IMR-90 (cell line): ENCODE measurements around the gene NAPSA. TPM values are rescaled to one million over a fixed set of nuclear protein-coding genes. Genes with fewer than 3 reads are reported as not detected.
A peak's percentile ranks its signal among the peaks of the same experiment; 100 is the strongest.

ENCODE experiments used
- ATAC-seq: fragments of 200-7000 bp; cut with Tn5 transposase; 2 replicates; pipeline ENCODE4 v1.9.1; 2020; ENCODE audit warnings: low read depth, mild to moderate bottlenecking, moderate library complexity
- BruUV-seq: library from RNA; stranded (reverse); fragments of 400-500 nt; replicated peaks from 2 replicates; lab custom pipeline; 2021; lab: Mats Ljungman, UMichigan
- CTCF ChIA-PET: fragments of 300-600 bp; formaldehyde crosslinking; extraction: SDS; loops from one replicate; lab custom pipeline; 2021; ENCODE audit warnings: antibody characterized with exemption; lab: Yijun Ruan, JAX
- POLR2A ChIA-PET: fragments of 300-600 bp; sonication (Branson Sonifier 250); formaldehyde crosslinking; loops from one replicate; lab custom pipeline; 2022; ENCODE audit warnings: antibody characterized with exemption; ENCODE audit not compliant: unreplicated experiment; lab: Charles Lee
- DNase-seq: peaks from one replicate; pipeline ENCODE4 v3.0.0; 2013
- H2AFZ ChIP-seq: replicated peaks from 2 replicates; pipeline ENCODE3; 2013; ENCODE audit warnings: low read length, mild to moderate bottlenecking; ENCODE audit not compliant: poor library complexity
- H2AK5ac ChIP-seq: 2 replicates; pipeline ENCODE4 v1.6.1; 2013; ENCODE audit warnings: low read depth, low read length, inconsistent platforms
- H2AK9ac ChIP-seq: replicated peaks from 2 replicates; pipeline ENCODE3; 2013; ENCODE audit warnings: mild to moderate bottlenecking, low read depth, low read length, moderate library complexity; ENCODE audit not compliant: poor library complexity
- H2BK120ac ChIP-seq: 2 replicates; pipeline ENCODE4 v1.6.1; 2013; ENCODE audit warnings: low read depth, low read length, inconsistent platforms
- H2BK15ac ChIP-seq: 3 replicates; pipeline ENCODE4 v1.6.1; 2013; ENCODE audit warnings: low read depth, low read length, inconsistent platforms
- H2BK20ac ChIP-seq: 2 replicates; pipeline ENCODE4 v1.6.1; 2013; ENCODE audit warnings: low read depth, mild to moderate bottlenecking, inconsistent platforms, low read length, moderate library complexity
- H2BK5ac ChIP-seq: 2 replicates; pipeline ENCODE4 v1.6.1; 2013; ENCODE audit warnings: mild to moderate bottlenecking, low read depth, low read length, inconsistent platforms; ENCODE audit not compliant: poor library complexity, severe bottlenecking
- H3K14ac ChIP-seq: replicated peaks from 2 replicates; pipeline ENCODE4 v1.6.1; 2013; ENCODE audit warnings: low read depth, low read length, inconsistent platforms
- H3K18ac ChIP-seq: 2 replicates; pipeline ENCODE4 v1.6.1; 2013; ENCODE audit warnings: low read depth, low read length, control low read depth
- H3K23ac ChIP-seq: 2 replicates; pipeline ENCODE4 v1.6.1; 2013; ENCODE audit warnings: low read depth, low read length, inconsistent platforms
- H3K27ac ChIP-seq: 2 replicates; pipeline ENCODE4 v1.5.1; 2013; ENCODE audit warnings: mild to moderate bottlenecking, control low read depth, low read length; ENCODE audit not compliant: insufficient read depth
- H3K27me3 ChIP-seq: 2 replicates; pipeline ENCODE4 v1.6.1; 2013; ENCODE audit warnings: low read length; ENCODE audit not compliant: control insufficient read depth, insufficient read depth
- H3K36me3 ChIP-seq: 2 replicates; pipeline ENCODE4 v1.6.1; 2013; ENCODE audit warnings: low read length, mixed read lengths; ENCODE audit not compliant: control insufficient read depth, insufficient read depth
- H3K4ac ChIP-seq: 2 replicates; pipeline ENCODE4 v1.6.1; 2013; ENCODE audit warnings: low read depth, low read length, inconsistent platforms
- H3K4me1 ChIP-seq: 2 replicates; pipeline ENCODE4 v1.6.1; 2013; ENCODE audit warnings: low read length, mixed read lengths; ENCODE audit not compliant: control insufficient read depth, insufficient read depth
- H3K4me2 ChIP-seq: 2 replicates; pipeline ENCODE4 v1.6.1; 2013; ENCODE audit warnings: low read depth, mild to moderate bottlenecking, control low read depth, low read length, moderate library complexity
- H3K4me3 ChIP-seq: 2 replicates; pipeline ENCODE4 v1.5.1; 2013; ENCODE audit warnings: low read depth, mild to moderate bottlenecking, control low read depth, low read length, moderate library complexity; ENCODE audit not compliant: insufficient read depth
- H3K56ac ChIP-seq: 2 replicates; pipeline ENCODE4 v1.6.1; 2013; ENCODE audit warnings: low read length, inconsistent platforms; ENCODE audit not compliant: insufficient read depth; ENCODE audit errors: extremely low read depth
- H3K79me1 ChIP-seq, 2 experiments: 2 replicates each; pipeline ENCODE4 v1.6.1; 2013; ENCODE audit warnings: low read length in 2 of 2, inconsistent platforms in 1 of 2, low read depth in 1 of 2
- H3K9ac ChIP-seq: 2 replicates; pipeline ENCODE4 v1.6.1; 2013; ENCODE audit warnings: low read depth, low read length, control low read depth
- H3K9me1 ChIP-seq: 2 replicates; pipeline ENCODE4 v1.6.1; 2013; ENCODE audit warnings: low read length, inconsistent platforms; ENCODE audit not compliant: insufficient read depth
- H3K9me3 ChIP-seq: 2 replicates; pipeline ENCODE4 v1.6.1; 2013; ENCODE audit warnings: low read length; ENCODE audit not compliant: control insufficient read depth, insufficient read depth
- H4K20me1 ChIP-seq: 2 replicates; pipeline ENCODE4 v1.6.1; 2013; ENCODE audit warnings: low read length, inconsistent platforms; ENCODE audit not compliant: insufficient read depth
- H4K5ac ChIP-seq: 2 replicates; pipeline ENCODE4 v1.6.1; 2013; ENCODE audit warnings: mild to moderate bottlenecking, low read depth, low read length, control low read depth
- H4K8ac ChIP-seq, 2 experiments: 2 replicates each; pipeline ENCODE4 v1.6.1; 2013; ENCODE audit warnings: low read depth in 2 of 2, low read length in 2 of 2, control low read depth in 1 of 2, inconsistent platforms in 1 of 2
- H4K91ac ChIP-seq: 2 replicates; pipeline ENCODE4 v1.6.1; 2013; ENCODE audit warnings: low read depth, low read length, inconsistent platforms; ENCODE audit not compliant: insufficient read depth
- MAFK ChIP-seq: IDR thresholded peaks from 2 replicates; pipeline ENCODE4 v1.6.1; 2012; ENCODE audit warnings: low read depth, low read length, improper control_type of control experiment
- MAZ ChIP-seq: IDR thresholded peaks from 2 replicates; pipeline ENCODE4 v1.6.1; 2012; ENCODE audit warnings: low read depth, mild to moderate bottlenecking, low read length, improper control_type of control experiment, moderate library complexity, borderline replicate concordance
- WGBS, 2 experiments: methylation state at CpG; one replicate each; pipeline versions ENCODE4 v1.1.5 to v1.1.7; 2013; ENCODE audit warnings: missing lambda C conversion rate in 2 of 2; ENCODE audit not compliant: insufficient read length in 1 of 2; ENCODE audit errors: extremely low coverage in 2 of 2; 5-methylcytosine and 5-hydroxymethylcytosine counted together
- dilution Hi-C: fragments of 300-500 bp; cut with HindIII; formaldehyde crosslinking; loops from one replicate; pipeline ENCODE4 v1.14.3; 2018; ENCODE audit warnings: low sequenced_read_pairs; ENCODE audit not compliant: unreplicated experiment
- in situ Hi-C: fragments of 300-500 bp; cut with MboI; formaldehyde crosslinking; loops from 3 replicates; pipeline ENCODE4 v1.14.3; 2019; ENCODE audit warnings: low sequenced_read_pairs, inconsistent platforms, mixed read lengths
- intact Hi-C: fragments of 100-400 bp; cut with micrococcal nuclease; formaldehyde crosslinking; loops from 2 replicates; pipeline ENCODE4 v1.10.0; 2022
- polyA plus RNA-seq, 3 experiments: library from polyadenylated mRNA; depleted of rRNA; stranded (reverse); fragments of >200 nt; gene quantifications; 2 replicates each; pipeline ENCODE4 v1.2.3, GENCODE V29; 2012; ENCODE audit warnings: low replicate concordance in 1 of 3
- total RNA-seq: library from RNA; depleted of rRNA; stranded (reverse); fragments of >200 nt; gene quantifications from 2 replicates; pipeline ENCODE4 v1.2.3, GENCODE V29; 2012

Gene NAPSA
- total and polyA plus RNA-seq, 2 of the 4 experiments (the other 2 are of a cell fraction), result 0.39 TPM; not detected in 1

- no TSS peak for BruUV-seq
- Histone ChIP-seq H2BK5ac (no peak within 1 kb of the TSS), H3K4me3 (peak within 1 kb of the TSS; percentile 36), H2BK20ac (no peak within 1 kb of the TSS), H3K56ac (no peak within 1 kb of the TSS), H4K91ac (no peak within 1 kb of the TSS), H3K14ac (no peak within 1 kb of the TSS), H3K4ac (no peak within 1 kb of the TSS), H2BK15ac (no peak within 1 kb of the TSS), H2BK120ac (no peak within 1 kb of the TSS), H2AK9ac (no peak within 1 kb of the TSS), H3K18ac (no peak within 1 kb of the TSS), H3K9me1 (no peaks in the 10 kb centered on the region; the same call in 1 of the 2 replicates), H3K79me1 (no peaks in the 10 kb centered on the region), H3K9ac (no peak within 1 kb of the TSS), H4K5ac (no peak within 1 kb of the TSS), H4K20me1 (no peaks in the 10 kb centered on the region), H3K4me2 (peak within 1 kb of the TSS; percentile 80), H3K23ac (no peak within 1 kb of the TSS), H3K27me3 (peaks cover 46% of the 10 kb centered on the region), H4K8ac (no peak within 1 kb of the TSS), H3K36me3 (no peaks in the 10 kb centered on the region), H2AFZ (peak within 1 kb of the TSS; percentile 80), H3K4me1 (no peaks in the 10 kb centered on the region), H3K27ac (no peak within 1 kb of the TSS), H2AK5ac (no peak within 1 kb of the TSS), H3K9me3 (peaks cover 11% of the 10 kb centered on the region)
- intact Hi-C loops, result no loop called here
- ChIA-PET POLR2A (interaction anchor here (0.6 kb wide), 1 partner anchor 454 kb away, joined by 3 read pairs; no protein-coding TSS in a partner anchor), CTCF (no interaction called here)
- peak; percentile 78 for ATAC-seq
- DNase-seq, result peak; percentile 83
- TF ChIP-seq MAFK (no peak), MAZ (peak; percentile 8; the same call in 1 of the 2 replicates)
- in situ Hi-C loops, result no loop called here
- dilution Hi-C loops, result no loop called here
- WGBS, 2 experiments, result 3% methylated on average over 13 of the region's 43 CpGs; no CpG with 5 or more reads in 1 of the 2 experiments
Measured at GRCh38 chr19:50329146-50329925, 36.1 kb downstream of the NAPSA start, which contains the start of gene KCNC3. Gene KCNC3 (minus strand): TSS chr19:50329377. CDS start chr19:50329082, 295 bp downstream.
